B cell (primary cell): ENCODE data around the gene SH3RF3.

Experiments used
- EZH2 ChIP-seq: IDR thresholded peaks from 2 replicates; pipeline ENCODE4 v1.6.1; 2012; ENCODE audit warnings: borderline replicate concordance, low read depth, mild to moderate bottlenecking, moderate library complexity, low read length; ENCODE audit not compliant: insufficient read depth, poor library complexity, severe bottlenecking
- TF ChIP-seq, protein P1 (sequence below): fragments of 200-600 bp; IDR thresholded peaks from one replicate; pipeline ENCODE4 v1.8.0; 2022; ENCODE audit warnings: antibody characterized with exemption, mild to moderate bottlenecking

DNA sequence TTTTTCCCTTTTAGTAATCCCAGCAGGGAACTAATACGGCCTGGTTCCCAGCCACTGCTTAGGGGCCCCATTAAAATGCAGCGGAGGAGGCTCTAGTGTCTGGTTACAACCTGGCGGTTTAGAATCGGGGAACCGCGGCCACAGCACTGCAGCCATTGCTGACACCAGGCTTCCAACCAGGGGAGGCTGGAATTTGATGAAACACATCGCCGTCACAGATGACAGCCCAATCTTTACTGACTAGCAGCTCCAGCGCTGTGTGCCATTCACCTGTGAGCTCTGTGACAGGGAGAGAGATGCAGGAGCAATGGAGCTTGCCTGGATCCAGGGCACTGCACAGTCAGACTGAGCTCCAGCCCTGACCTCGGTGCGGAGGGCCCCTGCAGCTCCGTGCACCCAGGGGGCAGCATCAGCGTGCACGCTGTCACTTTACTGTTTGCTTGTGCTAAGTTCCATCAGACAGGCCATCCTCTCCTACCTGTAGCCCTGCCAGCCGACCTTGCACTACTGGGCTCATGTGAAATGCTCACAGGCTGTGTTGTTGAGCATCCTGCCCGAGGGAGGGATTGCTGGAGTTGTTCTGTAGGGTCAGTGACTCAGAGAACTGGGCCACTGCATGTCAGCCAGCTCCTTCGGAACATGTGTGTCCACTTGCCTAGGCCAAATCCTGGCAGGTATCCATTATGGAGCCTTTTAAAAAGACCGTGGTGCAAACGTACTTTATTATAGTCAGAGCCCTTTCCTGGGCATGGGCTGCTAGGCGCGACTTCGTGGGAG, 281.2 kb downstream of the SH3RF3 start:
- TF ChIP-seq, protein P1, sequence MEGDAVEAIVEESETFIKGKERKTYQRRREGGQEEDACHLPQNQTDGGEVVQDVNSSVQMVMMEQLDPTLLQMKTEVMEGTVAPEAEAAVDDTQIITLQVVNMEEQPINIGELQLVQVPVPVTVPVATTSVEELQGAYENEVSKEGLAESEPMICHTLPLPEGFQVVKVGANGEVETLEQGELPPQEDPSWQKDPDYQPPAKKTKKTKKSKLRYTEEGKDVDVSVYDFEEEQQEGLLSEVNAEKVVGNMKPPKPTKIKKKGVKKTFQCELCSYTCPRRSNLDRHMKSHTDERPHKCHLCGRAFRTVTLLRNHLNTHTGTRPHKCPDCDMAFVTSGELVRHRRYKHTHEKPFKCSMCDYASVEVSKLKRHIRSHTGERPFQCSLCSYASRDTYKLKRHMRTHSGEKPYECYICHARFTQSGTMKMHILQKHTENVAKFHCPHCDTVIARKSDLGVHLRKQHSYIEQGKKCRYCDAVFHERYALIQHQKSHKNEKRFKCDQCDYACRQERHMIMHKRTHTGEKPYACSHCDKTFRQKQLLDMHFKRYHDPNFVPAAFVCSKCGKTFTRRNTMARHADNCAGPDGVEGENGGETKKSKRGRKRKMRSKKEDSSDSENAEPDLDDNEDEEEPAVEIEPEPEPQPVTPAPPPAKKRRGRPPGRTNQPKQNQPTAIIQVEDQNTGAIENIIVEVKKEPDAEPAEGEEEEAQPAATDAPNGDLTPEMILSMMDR = no peak
- no peak for TF ChIP-seq EZH2
